Fibroblast of mammary gland (primary cell): ENCODE results near the gene GPR35.
"Not testable (repeated sequence)": the region's sequence is repeated elsewhere in the genome, so short reads cannot be mapped to it uniquely, and the experiment has no call there.

Experiments used
- DNase-seq: peaks from one replicate; pipeline ENCODE4 v3.0.0-alpha.2; 2010; ENCODE audit warnings: low read depth
- H3K4me3 ChIP-seq: 2 replicates; pipeline ENCODE4 v1.5.1; 2011; ENCODE audit warnings: low read depth, mild to moderate bottlenecking, low read length, moderate library complexity; ENCODE audit not compliant: control insufficient read depth
- TF ChIP-seq, protein P1 (sequence below): conservative IDR thresholded peaks from 2 replicates; pipeline ENCODE4 v1.5.1; 2011; ENCODE audit warnings: low read depth, low read length, inconsistent platforms; ENCODE audit not compliant: control insufficient read depth, insufficient read depth

Gene GPR35

DNA sequence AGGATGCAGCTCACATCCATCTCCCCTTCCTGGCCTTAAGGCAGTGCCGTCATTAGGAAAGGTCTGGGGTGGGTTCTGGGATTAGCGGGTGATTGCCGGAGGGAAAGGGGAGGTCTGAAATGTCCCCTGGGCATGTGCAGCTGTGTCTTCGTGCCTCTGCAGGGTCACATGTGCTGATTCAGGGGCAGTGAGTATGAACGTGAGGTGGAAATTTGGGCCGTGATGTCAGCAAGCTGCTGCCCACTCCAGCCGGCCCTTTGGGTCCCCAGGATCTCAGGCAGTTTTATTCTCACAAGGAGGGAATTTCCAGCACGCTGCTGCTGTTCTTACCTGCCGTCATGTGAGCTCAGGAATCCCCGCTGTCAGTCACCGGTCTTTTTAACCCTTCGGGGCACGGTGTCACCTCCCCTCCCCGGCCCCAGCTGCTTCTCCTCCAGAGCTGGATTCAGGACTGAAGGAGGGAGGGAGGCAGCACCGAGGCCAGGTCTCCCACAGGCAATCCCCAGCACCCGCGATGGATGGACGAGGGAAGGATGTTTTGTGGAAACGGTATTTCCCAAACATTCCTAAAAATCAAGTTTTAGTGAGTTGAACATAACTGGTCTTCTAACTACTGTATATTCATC lies 23.5 kb downstream of the GPR35 start:
- no peak overlapping the region for H3K4me3 ChIP-seq
- TF ChIP-seq, protein P1, sequence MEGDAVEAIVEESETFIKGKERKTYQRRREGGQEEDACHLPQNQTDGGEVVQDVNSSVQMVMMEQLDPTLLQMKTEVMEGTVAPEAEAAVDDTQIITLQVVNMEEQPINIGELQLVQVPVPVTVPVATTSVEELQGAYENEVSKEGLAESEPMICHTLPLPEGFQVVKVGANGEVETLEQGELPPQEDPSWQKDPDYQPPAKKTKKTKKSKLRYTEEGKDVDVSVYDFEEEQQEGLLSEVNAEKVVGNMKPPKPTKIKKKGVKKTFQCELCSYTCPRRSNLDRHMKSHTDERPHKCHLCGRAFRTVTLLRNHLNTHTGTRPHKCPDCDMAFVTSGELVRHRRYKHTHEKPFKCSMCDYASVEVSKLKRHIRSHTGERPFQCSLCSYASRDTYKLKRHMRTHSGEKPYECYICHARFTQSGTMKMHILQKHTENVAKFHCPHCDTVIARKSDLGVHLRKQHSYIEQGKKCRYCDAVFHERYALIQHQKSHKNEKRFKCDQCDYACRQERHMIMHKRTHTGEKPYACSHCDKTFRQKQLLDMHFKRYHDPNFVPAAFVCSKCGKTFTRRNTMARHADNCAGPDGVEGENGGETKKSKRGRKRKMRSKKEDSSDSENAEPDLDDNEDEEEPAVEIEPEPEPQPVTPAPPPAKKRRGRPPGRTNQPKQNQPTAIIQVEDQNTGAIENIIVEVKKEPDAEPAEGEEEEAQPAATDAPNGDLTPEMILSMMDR = no peak
- no peak for DNase-seq

DNA sequence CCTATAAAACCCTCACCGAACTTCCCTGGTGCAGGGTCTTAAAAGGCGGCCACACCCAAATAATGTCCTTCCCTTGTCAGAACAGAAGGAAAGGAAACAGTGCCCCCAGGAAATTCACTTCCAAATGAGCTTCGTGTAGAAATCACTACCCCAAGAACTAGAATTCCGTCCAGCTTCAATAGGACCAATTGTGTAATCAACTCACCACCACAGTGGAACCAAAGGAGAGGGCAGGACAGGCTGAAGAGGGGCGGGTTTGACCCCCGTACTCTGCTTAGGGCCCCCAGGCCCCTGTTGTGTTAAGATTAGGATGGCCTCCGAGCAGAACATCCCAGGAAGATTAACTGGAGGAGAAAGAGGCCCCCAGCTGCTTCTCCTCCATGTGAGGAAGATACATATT lies 24.1 kb downstream of the GPR35 start:
- TF ChIP-seq, protein P1 = no peak
- no peak overlapping the region for H3K4me3 ChIP-seq
- no peak for DNase-seq

DNA sequence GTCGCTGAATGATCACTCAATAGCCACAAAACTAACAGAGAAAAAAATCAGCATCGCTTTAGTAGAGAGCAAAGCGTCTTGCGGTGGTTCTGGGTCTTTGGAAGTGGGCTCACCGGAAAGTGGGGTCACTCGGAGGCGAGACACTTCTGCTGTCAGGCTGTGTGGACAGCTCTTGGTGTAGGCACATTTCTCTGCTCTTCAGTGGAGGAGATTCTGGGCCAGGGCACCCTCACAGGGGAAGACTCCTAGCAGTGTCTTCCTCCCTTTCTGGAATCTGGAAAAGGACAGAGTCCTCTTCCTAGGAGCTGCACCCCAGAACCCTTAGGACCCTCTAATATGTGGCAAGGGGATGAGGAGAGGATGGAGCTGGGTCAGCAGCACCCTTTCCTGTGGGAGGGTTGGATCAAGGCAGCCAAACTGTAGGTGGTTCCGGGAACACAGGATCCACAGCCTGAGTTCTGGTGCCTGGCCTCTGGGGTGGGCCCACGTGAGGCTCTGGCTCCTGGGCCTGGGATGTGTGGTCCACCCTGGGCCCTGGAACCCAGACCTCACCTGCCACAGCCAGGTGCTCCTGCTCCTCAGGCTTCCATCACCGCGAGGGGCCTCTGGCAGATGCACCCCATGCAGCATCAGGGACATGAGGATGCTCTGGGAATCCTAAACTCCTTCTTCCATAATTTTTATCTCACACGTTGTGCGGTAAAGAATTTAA lies 25.1 kb downstream of the GPR35 start:
- TF ChIP-seq, protein P1 = no peak
- no peak overlapping the region for H3K4me3 ChIP-seq
- DNase-seq = no peak

GRCh38 chr2:240651185-240651584 lies 25.9 kb downstream of the GPR35 start:
- TF ChIP-seq, protein P1 = no peak
- H3K4me3 ChIP-seq = no peak overlapping the region
- DNase-seq = no peak

DNA sequence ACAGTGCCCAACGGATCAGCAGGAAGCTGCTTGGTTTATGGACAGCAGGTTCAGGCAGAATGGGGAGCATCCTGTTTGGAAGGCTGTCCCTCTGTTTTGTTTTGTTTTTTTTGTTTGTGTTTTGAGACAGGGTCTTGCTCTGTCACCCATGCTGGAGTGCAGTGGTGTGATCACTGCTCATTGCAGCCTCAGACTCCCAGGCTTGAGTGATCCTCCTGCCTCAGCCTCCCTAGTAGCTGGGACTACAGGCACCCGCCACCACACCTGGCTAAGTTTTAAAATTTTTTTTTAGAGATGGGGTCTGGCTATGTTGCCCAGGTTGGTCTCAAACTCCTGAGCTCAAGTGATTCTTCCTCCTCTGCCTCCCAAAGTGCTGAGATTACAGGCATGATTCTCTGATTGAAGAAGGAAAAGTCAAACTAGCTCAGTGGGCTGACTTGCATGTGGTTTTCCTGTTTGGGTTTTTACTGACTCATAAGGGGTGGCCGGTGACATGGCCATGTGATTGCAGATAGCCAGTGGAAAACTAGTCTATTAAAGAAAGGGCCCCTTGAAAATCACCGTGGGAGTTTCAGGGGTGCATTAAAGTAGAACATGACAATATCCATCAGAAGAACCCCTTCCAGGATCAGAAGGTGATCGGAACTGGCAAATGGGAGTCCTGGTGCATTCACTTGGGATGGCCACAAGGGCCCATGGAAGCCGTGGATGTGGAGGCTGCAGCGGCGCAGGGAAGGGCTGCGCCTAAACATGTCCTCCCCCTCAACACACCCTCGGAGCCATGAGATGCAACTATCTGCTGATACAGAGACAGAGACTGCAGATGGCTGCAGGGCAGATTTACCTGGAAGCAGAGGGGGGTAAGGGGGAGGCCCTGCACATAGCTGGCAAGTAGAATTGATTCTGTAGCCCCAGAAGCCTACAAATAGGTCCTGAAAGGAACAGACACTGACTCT lies 30.9 kb downstream of the GPR35 start:
- DNase-seq = peak; percentile 14
- TF ChIP-seq, protein P1 = no peak

GRCh38 chr2:240659883-240660282 lies 34.6 kb downstream of the GPR35 start:
- not testable (repeated sequence) for DNase-seq, H3K4me3 ChIP-seq

More for the DNA sequence above, 30.9 kb downstream of the GPR35 start:
- no peak overlapping the region for H3K4me3 ChIP-seq
